ENCODE measurements around the gene TBL1X. TPM values are rescaled to one million over a fixed set of nuclear protein-coding genes. Genes with fewer than 3 reads are reported as not detected.

The TBL1X gene
- total RNA-seq, 6 donors from 2014 or later: 6.3 to 21.4 (median 12.8) TPM

DNA sequence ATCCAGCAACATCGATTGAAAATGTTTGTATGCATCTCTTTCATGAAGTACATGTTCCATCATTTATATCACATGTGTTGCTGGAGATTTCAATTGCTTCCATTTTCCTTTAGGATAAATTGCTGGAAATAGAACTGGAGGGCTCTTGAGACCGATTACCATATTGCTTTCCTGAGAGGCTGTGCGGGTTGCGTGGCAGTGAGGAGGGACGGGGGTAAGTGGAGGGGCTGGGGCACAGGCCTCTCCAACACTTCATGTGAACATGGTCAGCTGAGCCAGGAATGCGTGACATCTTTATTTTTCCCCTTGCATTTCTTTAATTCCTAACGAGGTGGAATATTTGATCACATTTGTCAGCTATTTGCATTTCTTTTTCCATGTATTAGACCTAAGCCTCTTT lies 144.6 kb downstream of the TBL1X start:
- ATAC-seq (ENCODE audit: low FRiP score in 2 of 2): no peak
- Histone ChIP-seq H3K4me3 (no peak overlapping the region), H3K4me1 (no peaks in the 10 kb centered on the region), H3K27ac (no peak overlapping the region), H3K27me3 (no peaks in the 10 kb centered on the region), H3K9me3 (no peaks in the 10 kb centered on the region), H3K36me3 (no peaks in the 10 kb centered on the region)
- WGBS, 2 donors: 75 to 76% methylated on average over 7 of the region's 7 CpGs
- no peak for DNase-seq
- TF ChIP-seq POLR2AphosphoS5 (IDR thresholded peaks at IDR 0.05) (no peak), POLR2A (IDR thresholded peaks at IDR 0.05) (no peak), EP300 (IDR thresholded peaks at IDR 0.05) (no peak)
- TF ChIP-seq, protein P1, sequence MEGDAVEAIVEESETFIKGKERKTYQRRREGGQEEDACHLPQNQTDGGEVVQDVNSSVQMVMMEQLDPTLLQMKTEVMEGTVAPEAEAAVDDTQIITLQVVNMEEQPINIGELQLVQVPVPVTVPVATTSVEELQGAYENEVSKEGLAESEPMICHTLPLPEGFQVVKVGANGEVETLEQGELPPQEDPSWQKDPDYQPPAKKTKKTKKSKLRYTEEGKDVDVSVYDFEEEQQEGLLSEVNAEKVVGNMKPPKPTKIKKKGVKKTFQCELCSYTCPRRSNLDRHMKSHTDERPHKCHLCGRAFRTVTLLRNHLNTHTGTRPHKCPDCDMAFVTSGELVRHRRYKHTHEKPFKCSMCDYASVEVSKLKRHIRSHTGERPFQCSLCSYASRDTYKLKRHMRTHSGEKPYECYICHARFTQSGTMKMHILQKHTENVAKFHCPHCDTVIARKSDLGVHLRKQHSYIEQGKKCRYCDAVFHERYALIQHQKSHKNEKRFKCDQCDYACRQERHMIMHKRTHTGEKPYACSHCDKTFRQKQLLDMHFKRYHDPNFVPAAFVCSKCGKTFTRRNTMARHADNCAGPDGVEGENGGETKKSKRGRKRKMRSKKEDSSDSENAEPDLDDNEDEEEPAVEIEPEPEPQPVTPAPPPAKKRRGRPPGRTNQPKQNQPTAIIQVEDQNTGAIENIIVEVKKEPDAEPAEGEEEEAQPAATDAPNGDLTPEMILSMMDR (IDR thresholded peaks at IDR 0.05): no peak

DNA sequence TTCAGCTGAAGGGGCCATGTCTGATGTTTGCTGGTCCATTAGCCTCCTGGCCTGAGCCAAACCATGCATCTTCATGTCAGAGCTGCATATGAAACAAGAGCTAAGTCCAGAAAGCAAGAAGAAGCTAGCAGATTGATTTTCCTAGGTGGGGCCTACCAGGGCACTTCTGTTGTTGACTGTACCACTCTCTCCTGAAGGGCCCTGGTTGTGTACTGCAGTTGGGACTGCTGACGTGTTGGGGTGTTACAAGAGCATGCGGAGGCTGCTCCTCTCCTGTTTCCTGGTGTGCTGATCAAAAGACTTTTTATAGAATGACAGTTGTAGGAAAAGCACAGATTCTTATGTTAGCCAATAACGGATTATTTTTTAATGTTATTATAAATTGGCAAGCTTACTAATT lies 145.1 kb downstream of the TBL1X start:
- no peak overlapping the region for H3K4me3 ChIP-seq
- H3K36me3 ChIP-seq: no peaks in the 10 kb centered on the region
- no peak overlapping the region for H3K27ac ChIP-seq
- no peaks in the 10 kb centered on the region for H3K27me3 ChIP-seq
- no peaks in the 10 kb centered on the region for H3K4me1 ChIP-seq
- WGBS, 2 donors: 64 to 85% methylated on average over 1 to 3 of the region's 3 CpGs
- ATAC-seq (ENCODE audit: low FRiP score in 2 of 2): no peak
- peak in 1 of 4 donors; percentile 15 for TF ChIP-seq EP300 (IDR thresholded peaks at IDR 0.05)
- TF ChIP-seq, protein P1 (IDR thresholded peaks at IDR 0.05): no peak
- DNase-seq: peak in 1 of 2 donors; percentile 48
- no peaks in the 10 kb centered on the region for H3K9me3 ChIP-seq

DNA sequence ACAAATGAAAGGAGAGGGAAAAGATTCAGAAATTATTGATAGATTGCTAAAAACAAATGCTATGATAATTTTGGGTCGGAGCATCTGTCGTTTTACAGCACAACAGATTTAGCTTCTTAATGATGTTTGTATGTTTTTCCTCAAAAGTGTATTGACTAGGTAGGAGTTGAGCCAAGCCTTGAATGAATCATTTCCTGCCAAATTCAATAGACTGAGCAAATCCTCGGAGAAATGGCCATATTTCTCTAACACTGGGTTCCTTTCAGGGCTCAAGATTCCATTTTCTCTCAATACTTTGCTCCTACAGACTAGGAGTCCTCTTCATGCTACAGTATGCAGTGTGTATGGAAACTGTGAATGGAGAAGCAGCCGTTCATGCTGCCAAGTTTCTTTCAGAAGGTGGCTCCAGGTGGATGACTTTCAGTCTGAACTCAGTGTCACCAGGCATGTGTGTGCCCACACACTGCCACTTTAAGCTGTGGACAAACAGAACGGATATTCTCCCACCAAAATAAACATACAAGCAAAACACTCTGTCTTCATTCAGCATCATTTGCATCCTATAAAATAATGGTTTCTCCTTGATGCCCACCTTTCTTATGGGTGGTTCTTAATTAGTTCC lies 146.0 kb downstream of the TBL1X start:
- DNase-seq: no peak
- Histone ChIP-seq H3K4me1 (no peaks in the 10 kb centered on the region), H3K27me3 (no peaks in the 10 kb centered on the region), H3K9me3 (no peaks in the 10 kb centered on the region), H3K27ac (no peak overlapping the region), H3K4me3 (no peak overlapping the region), H3K36me3 (no peaks in the 10 kb centered on the region)
- WGBS, 2 donors: 38 to 62% methylated on average over 4 to 5 of the region's 5 CpGs
- TF ChIP-seq, protein P1 (IDR thresholded peaks at IDR 0.05): no peak
- TF ChIP-seq POLR2AphosphoS5 (IDR thresholded peaks at IDR 0.05) (no peak), POLR2A (IDR thresholded peaks at IDR 0.05) (no peak), EP300 (IDR thresholded peaks at IDR 0.05) (no peak)
- ATAC-seq (ENCODE audit: low FRiP score in 2 of 2): no peak

DNA sequence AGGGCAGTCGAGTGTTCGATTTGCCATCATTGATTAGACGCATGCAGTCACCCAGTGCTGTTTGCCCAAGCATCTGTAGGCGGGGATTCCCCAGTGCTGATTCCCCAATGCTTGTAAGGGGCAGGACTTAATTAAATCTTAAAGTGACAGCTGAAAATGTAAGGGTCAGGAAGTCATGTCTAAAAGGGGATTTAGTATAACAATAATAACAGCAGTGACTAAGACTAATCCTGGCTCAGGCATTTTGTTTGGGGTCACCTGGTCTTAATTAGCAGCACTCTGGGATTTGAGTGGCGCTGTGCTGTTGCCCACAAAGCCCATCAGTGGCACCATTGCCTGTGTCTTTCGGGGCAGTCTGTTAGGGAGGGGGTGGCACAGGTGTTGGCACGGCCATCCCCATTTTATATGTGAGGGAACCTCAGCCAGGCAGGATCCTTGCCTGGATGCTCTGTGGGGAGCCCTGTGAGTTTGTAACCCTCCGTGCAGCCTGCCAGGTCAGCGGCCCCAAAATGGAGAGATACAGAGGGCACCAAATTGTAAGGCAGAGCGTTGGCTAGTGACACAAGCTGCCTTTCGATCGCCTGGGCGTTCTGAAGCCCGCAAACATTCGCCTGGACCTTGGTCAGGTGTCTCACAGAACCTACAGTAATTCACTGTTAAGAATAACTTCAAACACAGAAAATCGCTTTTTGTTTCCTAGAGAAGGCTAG lies 146.7 kb downstream of the TBL1X start:
- TF ChIP-seq, protein P1 (IDR thresholded peaks at IDR 0.05): no peak
- TF ChIP-seq POLR2A (IDR thresholded peaks at IDR 0.05) (no peak), EP300 (IDR thresholded peaks at IDR 0.05) (no peak), POLR2AphosphoS5 (IDR thresholded peaks at IDR 0.05) (no peak)
- 89 to 93% methylated on average over 7 to 16 of the region's 16 CpGs for WGBS, 2 donors
- ATAC-seq (ENCODE audit: low FRiP score in 2 of 2): no peak
- Histone ChIP-seq H3K27ac (no peak overlapping the region), H3K4me1 (no peaks in the 10 kb centered on the region), H3K9me3 (no peaks in the 10 kb centered on the region), H3K4me3 (no peak overlapping the region), H3K36me3 (no peaks in the 10 kb centered on the region), H3K27me3 (no peaks in the 10 kb centered on the region)
- DNase-seq: no peak

DNA sequence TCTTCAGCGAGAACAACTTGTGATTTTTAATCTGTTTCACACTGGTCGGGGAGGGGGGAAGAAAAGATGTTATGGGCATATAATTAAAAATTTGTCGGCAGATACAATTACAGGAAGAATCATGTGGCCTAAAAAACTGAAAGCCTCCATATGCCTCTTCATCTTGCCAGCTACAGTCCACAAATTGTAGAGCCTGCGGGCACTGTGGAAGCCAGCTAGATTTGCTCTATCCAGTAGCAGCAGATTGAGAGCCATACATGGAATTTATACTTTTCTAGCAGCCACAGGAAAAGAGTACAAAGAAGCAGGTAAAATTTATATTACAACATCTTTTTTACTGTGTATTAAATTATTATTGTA lies 147.3 kb downstream of the TBL1X start:
- Histone ChIP-seq H3K4me3 (no peak overlapping the region), H3K27me3 (no peaks in the 10 kb centered on the region), H3K4me1 (no peaks in the 10 kb centered on the region), H3K9me3 (no peaks in the 10 kb centered on the region), H3K36me3 (no peaks in the 10 kb centered on the region), H3K27ac (no peak overlapping the region)
- TF ChIP-seq POLR2AphosphoS5 (IDR thresholded peaks at IDR 0.05) (no peak), EP300 (IDR thresholded peaks at IDR 0.05) (no peak), POLR2A (IDR thresholded peaks at IDR 0.05) (no peak)
- TF ChIP-seq, protein P1 (IDR thresholded peaks at IDR 0.05): no peak
- DNase-seq (no peak), ATAC-seq (ENCODE audit: low FRiP score in 2 of 2) (no peak)
- 88 to 91% methylated on average over 4 of the region's 4 CpGs for WGBS, 2 donors
